NCI-H446 (cell line): ENCODE results near the gene SLC25A15.

Source experiments
- DNase-seq, 2 experiments: peaks; one replicate each; lab custom pipeline; 2025; lab: John Stamatoyannopoulos, UW

The SLC25A15 gene

GRCh38 chr13:40789275-40790153 lies at the start of gene SLC25A15:
Gene SLC25A15, plus strand, starts transcription at chr13:40789611. Its CDS starts 3,616 bp downstream, at chr13:40793227.
- peak; percentile 22 to 78 for DNase-seq

GRCh38 chr13:40749327-40749726 lies 40.1 kb upstream of the SLC25A15 start:
- no peak for DNase-seq

- DNase-seq = no peak
Measured at GRCh38 chr13:40755082-40755700, 34.2 kb upstream of the SLC25A15 start.

GRCh38 chr13:40756042-40756441 lies 33.4 kb upstream of the SLC25A15 start:
- DNase-seq = no peak

- DNase-seq = no peak
Measured at GRCh38 chr13:40758811-40759210, 30.6 kb upstream of the SLC25A15 start.

- no peak for DNase-seq
Measured at GRCh38 chr13:40762849-40763248, 26.6 kb upstream of the SLC25A15 start.

- no peak for DNase-seq
Measured at GRCh38 chr13:40764587-40765403, 24.6 kb upstream of the SLC25A15 start.

GRCh38 chr13:40765602-40766001 lies 23.8 kb upstream of the SLC25A15 start:
- DNase-seq = no peak

- no peak for DNase-seq
Measured at GRCh38 chr13:40769970-40770369, 19.4 kb upstream of the SLC25A15 start.

GRCh38 chr13:40770609-40770933 lies 18.8 kb upstream of the SLC25A15 start:
- no peak for DNase-seq

GRCh38 chr13:40770934-40771618 lies 18.3 kb upstream of the SLC25A15 start, which contains the start of gene MRPS31:
Gene MRPS31, minus strand, starts transcription at chr13:40771190. Its CDS starts 54 bp downstream, at chr13:40771136.
- peak; percentile 75 to 94 for DNase-seq

- no peak for DNase-seq
Measured at GRCh38 chr13:40772765-40773473, 16.5 kb upstream of the SLC25A15 start.

- DNase-seq = no peak
Measured at GRCh38 chr13:40774672-40775071, 14.7 kb upstream of the SLC25A15 start.

- DNase-seq = no peak
Measured at GRCh38 chr13:40776232-40776631, 13.2 kb upstream of the SLC25A15 start.

GRCh38 chr13:40776681-40777165 lies 12.7 kb upstream of the SLC25A15 start:
- no peak for DNase-seq

GRCh38 chr13:40777166-40777808 lies 12.1 kb upstream of the SLC25A15 start:
- peak; percentile 41 to 78 for DNase-seq

- DNase-seq = no peak
Measured at GRCh38 chr13:40777809-40778175, 11.6 kb upstream of the SLC25A15 start.

- no peak for DNase-seq
Measured at GRCh38 chr13:40779049-40779448, 10.4 kb upstream of the SLC25A15 start.

GRCh38 chr13:40779796-40780285 lies 9.6 kb upstream of the SLC25A15 start:
- DNase-seq = no peak

GRCh38 chr13:40780822-40781401 lies 8.5 kb upstream of the SLC25A15 start:
- DNase-seq = no peak
